ENCODE data around the gene MBP. TPM values are rescaled to one million over a fixed set of nuclear protein-coding genes. Genes with fewer than 3 reads are reported as not detected.

MBP gene
- 100 to 1,000 TPM; 179 to 187 TPM for total RNA-seq
- 100 to 1,000 TPM in 1 of 2 donors, 10 to 100 TPM in 1; 92.2 to 119 TPM for polyA plus RNA-seq

DNA sequence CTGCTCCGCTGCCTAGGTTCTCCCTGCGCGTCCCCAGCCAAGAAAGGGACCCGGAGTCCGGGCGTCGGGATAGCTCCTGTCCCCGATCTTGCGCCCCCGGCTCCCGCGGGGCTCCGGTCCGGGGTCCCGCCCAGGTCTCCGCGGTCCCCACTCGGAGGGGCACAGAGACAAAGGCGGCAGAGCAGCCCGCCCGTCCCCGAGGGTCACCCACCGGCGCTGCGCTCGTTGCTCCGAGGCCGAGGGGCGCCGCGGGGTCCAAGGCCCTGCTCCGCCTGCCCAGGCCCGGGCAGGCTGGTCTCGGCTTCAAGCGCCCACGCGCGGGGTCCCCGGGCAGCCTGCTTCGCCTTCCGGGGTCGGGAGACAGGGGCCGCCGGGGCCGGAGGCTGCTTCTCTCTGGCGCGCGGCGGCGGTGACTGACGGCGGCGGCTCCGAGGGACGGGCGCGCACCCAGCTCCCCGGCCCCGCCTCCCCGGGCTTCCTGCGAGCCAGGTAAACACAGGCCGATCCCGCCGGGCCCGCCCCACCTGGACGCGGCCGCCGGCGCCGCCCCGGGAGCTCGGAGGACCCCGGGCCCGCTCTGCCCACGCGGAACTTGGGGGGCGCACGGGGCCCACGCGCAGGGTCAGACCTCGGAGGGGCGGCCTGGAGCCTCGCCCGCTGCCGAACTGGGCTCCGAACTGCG lies at the start of gene MBP:
Gene MBP (minus strand): TSS at position 415 of the 682 bp plus-strand sequence. CDS start 27,522 bp downstream, outside the sequence.
- Mint-ChIP-seq H3K4me3 (peak within 1 kb of the TSS; percentile 98 to 100 (median 98)), H3K27ac (peak within 1 kb of the TSS; percentile 94 to 99 (median 97)), H3K36me3 (peaks cover 5 to 31% of the 10 kb centered on the region in 2 donors), H3K27me3 (no peaks in the 10 kb centered on the region), H3K9me3 (peaks cover 0 to 2% (median 0%) of the 10 kb centered on the region in 8 donors), H3K4me1 (peaks cover 38 to 66% (median 50%) of the 10 kb centered on the region in 4 donors)
- H3K36me3 ChIP-seq (ENCODE audit: insufficient read depth, low read length) = no peaks in the 10 kb centered on the region
- intact Hi-C loops (cut with micrococcal nuclease) = loop anchor here (1.0 to 2.0 kb wide), 3 partner anchors 70 to 132 kb away; no protein-coding TSS in a partner anchor
- peak within 1 kb of the TSS; percentile 81 to 82 for H3K4me3 ChIP-seq (ENCODE audit: low read length in 2 of 2)
- H3K9me3 ChIP-seq (ENCODE audit: control insufficient read depth in 1 of 2, low read length in 2 of 2) = no peaks in the 10 kb centered on the region
- peak within 1 kb of the TSS; percentile 85 for H3K27ac ChIP-seq (ENCODE audit: low read depth, low read length)
- peaks cover 54% of the 10 kb centered on the region for H3K4me1 ChIP-seq (ENCODE audit: insufficient read depth, low read length)
- H3K27me3 ChIP-seq (ENCODE audit: insufficient read depth, low read length) = no peaks in the 10 kb centered on the region
- CTCF ChIA-PET (ENCODE audit: partially characterized antibody) = interaction anchor here (0.6 to 4.6 kb wide), 10 partner anchors 9 to 132 kb away, joined by 3 to 17 read pairs (median 6); no protein-coding TSS in a partner anchor
- POLR2A ChIA-PET (ENCODE audit: partially characterized antibody) = interaction anchor here (0.6 to 10.0 kb wide), 19 partner anchors 8 to 412 kb away, joined by 3 to 178 read pairs (median 10); partner anchors contain the start of gene ZNF236
- DNase-seq = peak; percentile 58 to 75 (median 70)

DNA sequence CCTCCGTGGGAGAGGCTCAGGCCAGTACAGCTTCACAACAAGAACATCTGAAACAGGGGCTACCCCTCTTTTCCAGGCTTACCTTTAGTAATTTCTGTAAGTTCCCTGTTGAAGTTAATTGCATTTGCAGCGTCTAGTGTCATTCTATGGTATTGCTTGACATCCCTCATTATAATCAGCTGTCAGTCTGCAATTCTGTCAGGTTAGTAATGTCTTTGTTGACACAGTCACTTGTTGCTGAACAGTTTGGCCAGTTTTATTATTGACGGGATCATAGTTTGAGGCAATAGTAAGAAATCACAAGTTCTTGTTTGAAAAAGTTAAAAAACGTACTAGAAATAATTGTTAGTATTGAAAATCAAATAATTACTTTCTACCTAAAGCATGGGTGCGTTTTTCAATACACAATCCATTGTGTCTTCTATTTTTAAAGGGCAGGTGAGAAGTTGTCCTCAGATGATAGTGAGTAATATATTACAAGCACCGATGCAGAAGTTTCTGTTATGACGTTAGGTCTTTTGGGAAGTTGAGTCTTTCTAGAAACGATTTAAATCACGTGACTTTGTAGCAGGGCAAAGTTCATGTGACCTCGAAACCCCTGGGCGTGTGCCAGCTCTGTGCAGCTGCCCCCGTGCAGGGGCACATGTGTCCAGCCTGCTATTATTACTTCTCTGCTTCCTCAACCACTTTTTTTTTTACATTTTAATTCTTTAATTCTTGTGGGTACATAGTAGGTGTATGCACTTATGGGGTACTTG lies 49.5 kb upstream of the MBP start:
- no peak overlapping the region for H3K4me3 Mint-ChIP-seq
- Histone ChIP-seq H3K27ac (ENCODE audit: low read depth, low read length) (no peak overlapping the region), H3K4me1 (ENCODE audit: insufficient read depth, low read length) (no peaks in the 10 kb centered on the region), H3K27me3 (ENCODE audit: insufficient read depth, low read length) (no peaks in the 10 kb centered on the region), H3K9me3 (ENCODE audit: control insufficient read depth in 1 of 2, low read length in 2 of 2) (no peaks in the 10 kb centered on the region), H3K4me3 (ENCODE audit: low read length in 2 of 2) (no peak overlapping the region), H3K36me3 (ENCODE audit: insufficient read depth, low read length) (no peaks in the 10 kb centered on the region)
- POLR2A ChIA-PET (ENCODE audit: partially characterized antibody) = no interaction called here
- DNase-seq = no peak
- no peaks in the 10 kb centered on the region for H3K36me3 Mint-ChIP-seq
- H3K27me3 Mint-ChIP-seq = peaks cover 0 to 2% of the 10 kb centered on the region in 2 donors
- H3K9me3 Mint-ChIP-seq = peaks cover 0 to 14% (median 3%) of the 10 kb centered on the region in 8 donors
- intact Hi-C loops (cut with micrococcal nuclease) = no loop called here
- no peak overlapping the region for H3K27ac Mint-ChIP-seq
- CTCF ChIA-PET (ENCODE audit: partially characterized antibody) = no interaction called here
- peaks cover 0 to 5% (median 0%) of the 10 kb centered on the region in 4 donors for H3K4me1 Mint-ChIP-seq

DNA sequence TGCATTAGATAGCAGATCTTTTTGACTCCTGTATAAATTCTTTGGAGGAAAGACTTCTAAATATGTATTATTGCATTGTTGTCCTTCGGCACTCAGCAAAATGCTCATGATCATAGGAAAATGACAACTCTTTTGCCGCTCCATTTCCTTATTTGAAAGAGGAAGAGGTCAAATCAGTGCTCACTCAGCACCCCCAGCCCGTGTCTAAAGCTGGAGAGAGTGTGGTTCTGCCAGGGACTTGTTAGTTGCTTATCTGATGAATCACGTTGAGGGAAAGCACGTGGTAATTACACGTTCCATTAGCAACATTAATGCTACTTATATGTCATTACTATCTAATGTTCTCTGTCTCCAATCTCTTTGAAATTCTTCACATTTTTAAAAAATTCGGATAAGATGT lies 46.0 kb upstream of the MBP start:
- Mint-ChIP-seq H3K9me3 (no peaks in the 10 kb centered on the region), H3K36me3 (no peaks in the 10 kb centered on the region), H3K27me3 (peaks cover 0 to 2% of the 10 kb centered on the region in 2 donors), H3K4me3 (no peak overlapping the region), H3K4me1 (peaks cover 0 to 5% (median 0%) of the 10 kb centered on the region in 4 donors), H3K27ac (peak overlapping the region in 1 of 7 donors; percentile 15)
- ChIA-PET CTCF (ENCODE audit: partially characterized antibody) (no interaction called here), POLR2A (ENCODE audit: partially characterized antibody) (no interaction called here)
- Histone ChIP-seq H3K9me3 (ENCODE audit: control insufficient read depth in 1 of 2, low read length in 2 of 2) (no peaks in the 10 kb centered on the region), H3K4me1 (ENCODE audit: insufficient read depth, low read length) (no peaks in the 10 kb centered on the region), H3K36me3 (ENCODE audit: insufficient read depth, low read length) (no peaks in the 10 kb centered on the region), H3K4me3 (ENCODE audit: low read length in 2 of 2) (no peak overlapping the region), H3K27me3 (ENCODE audit: insufficient read depth, low read length) (no peaks in the 10 kb centered on the region), H3K27ac (ENCODE audit: low read depth, low read length) (no peak overlapping the region)
- no peak for DNase-seq
- intact Hi-C loops (cut with micrococcal nuclease) = no loop called here

DNA sequence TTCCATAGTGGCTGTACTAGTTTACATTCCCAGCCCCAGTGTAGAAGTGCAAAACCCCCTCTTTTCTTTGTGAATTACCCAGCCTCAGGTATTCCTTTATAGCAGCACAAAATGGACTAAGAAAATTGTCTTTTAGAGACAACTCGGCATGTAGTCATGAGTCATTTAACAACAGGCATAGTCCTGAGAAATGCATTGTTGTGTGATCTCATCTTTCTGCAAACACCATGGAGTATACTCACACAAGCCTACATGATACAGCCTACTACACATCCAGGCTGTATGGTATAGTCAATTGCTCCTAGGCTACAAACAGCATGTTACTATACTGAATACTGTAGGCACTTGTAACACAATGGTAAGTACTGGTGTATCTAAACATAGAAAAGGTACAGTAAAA lies 44.4 kb upstream of the MBP start:
- peaks cover 0 to 2% of the 10 kb centered on the region in 2 donors for H3K27me3 Mint-ChIP-seq
- no peaks in the 10 kb centered on the region for H3K36me3 Mint-ChIP-seq
- CTCF ChIA-PET (ENCODE audit: partially characterized antibody) = no interaction called here
- no peak for DNase-seq
- no peak overlapping the region for H3K27ac Mint-ChIP-seq
- H3K36me3 ChIP-seq (ENCODE audit: insufficient read depth, low read length) = no peaks in the 10 kb centered on the region
- POLR2A ChIA-PET (ENCODE audit: partially characterized antibody) = no interaction called here
- intact Hi-C loops (cut with micrococcal nuclease) = no loop called here
- peaks cover 0 to 5% (median 0%) of the 10 kb centered on the region in 4 donors for H3K4me1 Mint-ChIP-seq
- H3K4me3 Mint-ChIP-seq = no peak overlapping the region
- H3K9me3 Mint-ChIP-seq = no peaks in the 10 kb centered on the region
- H3K4me1 ChIP-seq (ENCODE audit: insufficient read depth, low read length) = no peaks in the 10 kb centered on the region
- H3K9me3 ChIP-seq (ENCODE audit: control insufficient read depth in 1 of 2, low read length in 2 of 2) = no peaks in the 10 kb centered on the region
- no peak overlapping the region for H3K4me3 ChIP-seq (ENCODE audit: low read length in 2 of 2)
- no peak overlapping the region for H3K27ac ChIP-seq (ENCODE audit: low read depth, low read length)
- no peaks in the 10 kb centered on the region for H3K27me3 ChIP-seq (ENCODE audit: insufficient read depth, low read length)

DNA sequence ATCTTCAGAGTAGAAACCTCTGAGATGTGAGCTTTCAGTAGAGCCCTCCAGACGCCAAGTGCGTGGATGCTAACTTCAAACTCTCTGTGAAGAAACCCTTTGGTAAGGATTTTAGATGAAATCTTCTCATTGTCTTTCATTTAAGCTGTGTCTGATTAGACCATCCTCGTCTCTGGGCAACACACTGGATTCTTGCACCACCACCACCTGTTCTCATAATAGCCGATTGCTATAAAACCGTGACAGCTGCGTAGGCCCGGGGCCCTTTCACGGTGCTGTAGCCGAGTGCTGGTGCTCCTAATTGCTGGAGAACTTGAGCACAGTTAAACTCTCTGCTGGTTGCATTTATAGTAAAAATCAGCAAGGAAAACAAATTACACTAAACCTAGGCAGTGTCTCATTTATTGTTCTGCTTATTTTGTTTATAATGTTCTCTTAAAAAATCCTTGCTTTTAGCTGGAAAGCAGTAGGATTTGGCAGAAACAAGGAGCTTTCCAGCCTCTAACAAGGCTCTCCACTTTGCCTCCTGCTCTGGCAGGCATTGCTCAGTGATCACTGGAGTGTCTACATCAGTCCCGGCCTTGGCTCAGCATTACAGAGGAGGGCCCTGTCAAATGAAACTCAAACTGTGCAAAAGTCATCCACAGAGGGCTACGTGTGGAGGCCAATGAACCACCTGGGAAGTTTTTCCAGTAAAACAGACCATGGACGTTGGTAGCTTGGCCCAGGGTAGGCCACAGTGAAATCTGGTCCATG lies 40.9 kb upstream of the MBP start:
- Mint-ChIP-seq H3K27ac (no peak overlapping the region), H3K36me3 (no peaks in the 10 kb centered on the region), H3K27me3 (no peaks in the 10 kb centered on the region), H3K4me1 (peaks cover 0 to 3% (median 0%) of the 10 kb centered on the region in 4 donors), H3K4me3 (no peak overlapping the region), H3K9me3 (no peaks in the 10 kb centered on the region)
- no peaks in the 10 kb centered on the region for H3K27me3 ChIP-seq (ENCODE audit: insufficient read depth, low read length)
- intact Hi-C loops (cut with micrococcal nuclease) = no loop called here
- POLR2A ChIA-PET (ENCODE audit: partially characterized antibody) = no interaction called here
- DNase-seq = no peak
- no peak overlapping the region for H3K4me3 ChIP-seq (ENCODE audit: low read length in 2 of 2)
- no peaks in the 10 kb centered on the region for H3K36me3 ChIP-seq (ENCODE audit: insufficient read depth, low read length)
- no peaks in the 10 kb centered on the region for H3K4me1 ChIP-seq (ENCODE audit: insufficient read depth, low read length)
- CTCF ChIA-PET (ENCODE audit: partially characterized antibody) = interaction anchor here (1.0 kb wide), 1 partner anchor 370 kb away, joined by 3 read pairs; no protein-coding TSS in a partner anchor
- no peaks in the 10 kb centered on the region for H3K9me3 ChIP-seq (ENCODE audit: control insufficient read depth in 1 of 2, low read length in 2 of 2)
- no peak overlapping the region for H3K27ac ChIP-seq (ENCODE audit: low read depth, low read length)

DNA sequence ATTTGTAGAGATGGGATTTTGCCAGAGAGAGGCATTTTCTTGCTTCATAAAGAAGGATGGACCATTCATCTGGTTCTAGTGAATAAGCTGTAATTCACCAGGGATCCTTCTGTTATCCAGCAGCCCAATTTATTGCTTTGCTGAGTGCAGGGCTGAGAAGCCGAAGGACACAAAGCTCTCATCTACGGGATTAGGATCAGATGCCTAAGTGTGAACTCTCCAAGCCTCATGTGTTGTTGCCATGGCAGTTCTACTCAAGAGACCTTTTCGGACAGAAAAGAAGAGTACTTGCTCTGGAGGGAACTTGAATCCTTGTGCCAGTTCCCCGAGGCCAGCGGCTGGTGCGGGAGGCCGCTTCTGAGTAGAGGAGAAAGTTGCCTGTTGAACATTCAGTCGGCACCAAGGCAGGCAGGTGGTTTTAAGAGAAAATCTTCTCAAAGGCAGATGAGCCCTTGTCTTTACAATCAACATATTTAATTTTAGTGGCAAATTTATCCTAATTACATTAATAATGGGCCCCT lies 38.4 kb upstream of the MBP start:
- Mint-ChIP-seq H3K9me3 (no peaks in the 10 kb centered on the region), H3K36me3 (no peaks in the 10 kb centered on the region), H3K27ac (no peak overlapping the region), H3K4me1 (peaks cover 0 to 4% (median 0%) of the 10 kb centered on the region in 4 donors), H3K27me3 (no peaks in the 10 kb centered on the region), H3K4me3 (no peak overlapping the region)
- H3K27ac ChIP-seq (ENCODE audit: low read depth, low read length) = no peak overlapping the region
- H3K27me3 ChIP-seq (ENCODE audit: insufficient read depth, low read length) = no peaks in the 10 kb centered on the region
- intact Hi-C loops (cut with micrococcal nuclease) = no loop called here
- no peaks in the 10 kb centered on the region for H3K36me3 ChIP-seq (ENCODE audit: insufficient read depth, low read length)
- H3K9me3 ChIP-seq (ENCODE audit: control insufficient read depth in 1 of 2, low read length in 2 of 2) = no peaks in the 10 kb centered on the region
- no peak overlapping the region for H3K4me3 ChIP-seq (ENCODE audit: low read length in 2 of 2)
- POLR2A ChIA-PET (ENCODE audit: partially characterized antibody) = no interaction called here
- no peak for DNase-seq
- H3K4me1 ChIP-seq (ENCODE audit: insufficient read depth, low read length) = no peaks in the 10 kb centered on the region
- CTCF ChIA-PET (ENCODE audit: partially characterized antibody) = interaction anchor here (0.6 kb wide), 1 partner anchor 29 kb away, joined by 3 read pairs; no protein-coding TSS in a partner anchor
